ENCODE results near the gene PARD3B. TPM values are rescaled to one million over a fixed set of nuclear protein-coding genes. Genes with fewer than 3 reads are reported as not detected.

Gene PARD3B
- total RNA-seq, 1 experiment from 2014 or later, result 6.4 TPM

- H3K4me1 ChIP-seq (ENCODE audit: insufficient read depth, low read length), result peaks cover 7% of the 10 kb centered on the region; the same call in 1 of the 2 replicates
- H3K79me2 ChIP-seq (ENCODE audit: insufficient read depth, low read length), result no peaks in the 10 kb centered on the region
- H3K27ac ChIP-seq (ENCODE audit: insufficient read length, low read depth, low read length), result no peak overlapping the region
- no peak overlapping the region for H2BK12ac ChIP-seq (ENCODE audit: insufficient read length, low read depth, low read length)
- no peaks in the 10 kb centered on the region for H3K23me2 ChIP-seq (ENCODE audit: insufficient read length, low read depth, low read length, poor library complexity, severe bottlenecking)
- no peak overlapping the region for H3K27ac Mint-ChIP-seq
- TF ChIP-seq, protein P1, sequence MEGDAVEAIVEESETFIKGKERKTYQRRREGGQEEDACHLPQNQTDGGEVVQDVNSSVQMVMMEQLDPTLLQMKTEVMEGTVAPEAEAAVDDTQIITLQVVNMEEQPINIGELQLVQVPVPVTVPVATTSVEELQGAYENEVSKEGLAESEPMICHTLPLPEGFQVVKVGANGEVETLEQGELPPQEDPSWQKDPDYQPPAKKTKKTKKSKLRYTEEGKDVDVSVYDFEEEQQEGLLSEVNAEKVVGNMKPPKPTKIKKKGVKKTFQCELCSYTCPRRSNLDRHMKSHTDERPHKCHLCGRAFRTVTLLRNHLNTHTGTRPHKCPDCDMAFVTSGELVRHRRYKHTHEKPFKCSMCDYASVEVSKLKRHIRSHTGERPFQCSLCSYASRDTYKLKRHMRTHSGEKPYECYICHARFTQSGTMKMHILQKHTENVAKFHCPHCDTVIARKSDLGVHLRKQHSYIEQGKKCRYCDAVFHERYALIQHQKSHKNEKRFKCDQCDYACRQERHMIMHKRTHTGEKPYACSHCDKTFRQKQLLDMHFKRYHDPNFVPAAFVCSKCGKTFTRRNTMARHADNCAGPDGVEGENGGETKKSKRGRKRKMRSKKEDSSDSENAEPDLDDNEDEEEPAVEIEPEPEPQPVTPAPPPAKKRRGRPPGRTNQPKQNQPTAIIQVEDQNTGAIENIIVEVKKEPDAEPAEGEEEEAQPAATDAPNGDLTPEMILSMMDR (conservative IDR thresholded peaks at IDR 0.05), result no peak
- H3K14ac ChIP-seq (ENCODE audit: insufficient read depth, low read length), result no peak overlapping the region
- H3K4ac ChIP-seq (ENCODE audit: low read depth, low read length), result no peak overlapping the region
- no peak overlapping the region for H2AK5ac ChIP-seq (ENCODE audit: insufficient read length, low read length)
- no peaks in the 10 kb centered on the region for H3K27me3 Mint-ChIP-seq (ENCODE audit: low read depth)
- no peak overlapping the region for H2BK120ac ChIP-seq (ENCODE audit: low read depth, low read length, poor library complexity, severe bottlenecking)
- WGBS (ENCODE audit: extremely low coverage, insufficient read length, low lambda C conversion rate), result no CpG with 5 or more reads among the region's 1 CpG
- H3K9me3 Mint-ChIP-seq, result no peaks in the 10 kb centered on the region
- H3T11ph ChIP-seq (ENCODE audit: low read length), result no peak overlapping the region
- no peaks in the 10 kb centered on the region for H3K9me3 ChIP-seq (ENCODE audit: control insufficient read depth, low read depth, low read length)
- H3K4me1 Mint-ChIP-seq, result peaks cover 39 to 40% of the 10 kb centered on the region in 2 experiments
- no peak overlapping the region for H3K4me3 Mint-ChIP-seq
- no peak overlapping the region for H3K18ac ChIP-seq (ENCODE audit: insufficient read length, low read depth, low read length)
- H4K8ac ChIP-seq (replicated peaks; ENCODE audit: insufficient read length, low read depth, low read length), result no peak overlapping the region
- H2AFZ ChIP-seq (ENCODE audit: low read length), result no peak overlapping the region
- no peak overlapping the region for H4K91ac ChIP-seq (ENCODE audit: insufficient read length, low read depth, low read length)
- H3K56ac ChIP-seq (ENCODE audit: insufficient read length, low read depth, low read length), result no peak overlapping the region
- H3K36me3 Mint-ChIP-seq (ENCODE audit: insufficient read depth in 1 of 3, low read depth in 3 of 3), result no peaks in the 10 kb centered on the region
- H2BK20ac ChIP-seq (ENCODE audit: low read depth, low read length, poor library complexity, severe bottlenecking), result no peak overlapping the region
- H3K4me2 ChIP-seq (ENCODE audit: insufficient read depth, insufficient read length, low read length), result no peak overlapping the region
- no peak overlapping the region for H2BK15ac ChIP-seq (ENCODE audit: low read depth, low read length)
- no peak overlapping the region for H2BK5ac ChIP-seq (ENCODE audit: insufficient read length, low read length)
- no peak overlapping the region for H4K5ac ChIP-seq (ENCODE audit: insufficient read length, low read depth, low read length)
- no peak for DNase-seq
- H3K23ac ChIP-seq (ENCODE audit: insufficient read length, low read depth, low read length), result no peak overlapping the region
- H3K9ac ChIP-seq (ENCODE audit: extremely low read depth, insufficient read length, low read length), result no peak overlapping the region
- H3K27me3 ChIP-seq (ENCODE audit: insufficient read depth, low read length), result no peaks in the 10 kb centered on the region
- no peaks in the 10 kb centered on the region for H3K79me1 ChIP-seq (ENCODE audit: insufficient read depth, low read depth, low read length, poor library complexity, severe bottlenecking)
- no peaks in the 10 kb centered on the region for H4K20me1 ChIP-seq (ENCODE audit: control insufficient read depth, insufficient read depth, insufficient read length)
Observed at GRCh38 chr2:205460217-205460616, 914.9 kb downstream of the PARD3B start.

Measured in H9 (cell line).